ENCODE measurements around the gene SGPL1. TPM values are rescaled to one million over a fixed set of nuclear protein-coding genes. Genes with fewer than 3 reads are reported as not detected.

Gene SGPL1
- total and polyA plus RNA-seq, 2 of the 8 experiments (the other 6 are each of a cell fraction or from before 2014, with no cell fraction given): 20.5 to 51.6 TPM

- no peak overlapping the region for H3K27ac ChIP-seq (ENCODE audit: low read depth, low read length)
- no peak for TF ChIP-seq E2F6 (IDR thresholded peaks at IDR 0.05)
Observed at GRCh38 chr10:70770001-70770400, 45.7 kb upstream of the SGPL1 start.

More at GRCh38 chr10:70770001-70770400, 45.7 kb upstream of the SGPL1 start:
- POLR2A ChIA-PET (ENCODE audit: partially characterized antibody): no interaction called here
- H2BK12ac ChIP-seq (ENCODE audit: low read depth, low read length): no peak overlapping the region
- no peak overlapping the region for H3K4me3 ChIP-seq (ENCODE audit: extremely low read depth in 1 of 4, insufficient read depth in 2 of 4, low read depth in 3 of 4, low read length in 4 of 4)
- no peaks in the 10 kb centered on the region; a peak in 1 of 7 replicates for H3K4me1 ChIP-seq (replicated peaks in 1 of 4; ENCODE audit: control insufficient read depth in 3 of 4, insufficient read depth in 4 of 4, low read length in 3 of 4)
- FAIRE-seq: no peak
- no peak overlapping the region for H4K5ac ChIP-seq (ENCODE audit: insufficient read length, low read depth, low read length)
- no peak for DNase-seq (ENCODE audit: low read depth in 1 of 2, low spot score in 2 of 2)
- WGBS, 2 experiments (ENCODE audit: extremely low coverage in 1 of 2, insufficient coverage in 1 of 2, insufficient read length in 1 of 2, insufficient replicate concordance in 2 of 2, low coverage in 1 of 2, low lambda C conversion rate in 2 of 2, missing lambda C conversion rate in 1 of 2): 88% methylated on average over 2 of the region's 2 CpGs; no CpG with 5 or more reads in 1 of the 2 experiments
- CTCF ChIA-PET (ENCODE audit: partially characterized antibody): interaction anchor here (1.1 to 3.1 kb wide), 2 partner anchors 10 to 28 kb away, joined by 3 to 14 read pairs; no protein-coding TSS in a partner anchor
- H2AFZ ChIP-seq (ENCODE audit: low read length): no peak overlapping the region
- no peak overlapping the region for H2AK5ac ChIP-seq (ENCODE audit: low read depth, low read length)
- H3K56ac ChIP-seq (replicated peaks; ENCODE audit: insufficient read length, low read depth, low read length): no peak overlapping the region
- no peaks in the 10 kb centered on the region for H3K23me2 ChIP-seq (ENCODE audit: low read depth, low read length)
- no peak overlapping the region for H3K18ac ChIP-seq (ENCODE audit: extremely low read depth, low read length)
- no peak overlapping the region for H2BK5ac ChIP-seq (ENCODE audit: low read depth, low read length)
- no peak overlapping the region for H2BK20ac ChIP-seq (ENCODE audit: low read length)
- H3K4ac ChIP-seq (replicated peaks; ENCODE audit: insufficient read length, low read depth, low read length): no peak overlapping the region
- H2BK15ac ChIP-seq (ENCODE audit: low read length): no peak overlapping the region
- no peaks in the 10 kb centered on the region for H3K79me2 ChIP-seq (ENCODE audit: control insufficient read depth in 1 of 2, insufficient read depth in 2 of 2, low read length in 2 of 2)
- no peaks in the 10 kb centered on the region for H3K27me3 ChIP-seq (replicated peaks in 1 of 4; ENCODE audit: control insufficient read depth in 3 of 4, extremely low read depth in 1 of 4, insufficient read depth in 3 of 4, low read length in 3 of 4)
- no peak overlapping the region for H4K8ac ChIP-seq (ENCODE audit: extremely low read depth, insufficient read depth, low read length)
- H3K23ac ChIP-seq (ENCODE audit: insufficient read length): no peak overlapping the region
- H3K14ac ChIP-seq (ENCODE audit: insufficient read length): no peak overlapping the region
- H3K9me3 ChIP-seq (ENCODE audit: insufficient read depth in 2 of 2, low read depth in 1 of 2, low read length in 1 of 2): peaks cover 9 to 12% of the 10 kb centered on the region in 2 experiments
- H4K91ac ChIP-seq (replicated peaks; ENCODE audit: insufficient read length, low read length): no peak overlapping the region
- H3K4me2 ChIP-seq (ENCODE audit: insufficient read depth in 1 of 2, low read depth in 2 of 2, low read length in 2 of 2): no peak overlapping the region
- H3K79me1 ChIP-seq (ENCODE audit: low read depth, low read length): no peaks in the 10 kb centered on the region
- H4K20me1 ChIP-seq (replicated peaks in 1 of 2; ENCODE audit: control insufficient read depth in 1 of 2, insufficient read depth in 2 of 2, low read length in 2 of 2): no peaks in the 10 kb centered on the region
- no peak overlapping the region for H2BK120ac ChIP-seq (replicated peaks; ENCODE audit: low read depth, low read length)
- no peak overlapping the region for H3K9ac ChIP-seq (replicated peaks in 1 of 4; ENCODE audit: extremely low read depth in 1 of 4, low read depth in 3 of 4, low read length in 3 of 4)
- no peaks in the 10 kb centered on the region for H3K36me3 ChIP-seq (ENCODE audit: control insufficient read depth in 2 of 4, insufficient read depth in 4 of 4, low read length in 3 of 4)
